Measurements from ENCODE around the gene AFG1L. TPM values are rescaled to one million over a fixed set of nuclear protein-coding genes. Genes with fewer than 3 reads are reported as not detected.
"Not testable (repeated sequence)": the region's sequence is repeated elsewhere in the genome, so short reads cannot be mapped to it uniquely, and the experiment has no call there.

Gene AFG1L
- total RNA-seq, 1 donor from 2014 or later, result 8.2 TPM

DNA sequence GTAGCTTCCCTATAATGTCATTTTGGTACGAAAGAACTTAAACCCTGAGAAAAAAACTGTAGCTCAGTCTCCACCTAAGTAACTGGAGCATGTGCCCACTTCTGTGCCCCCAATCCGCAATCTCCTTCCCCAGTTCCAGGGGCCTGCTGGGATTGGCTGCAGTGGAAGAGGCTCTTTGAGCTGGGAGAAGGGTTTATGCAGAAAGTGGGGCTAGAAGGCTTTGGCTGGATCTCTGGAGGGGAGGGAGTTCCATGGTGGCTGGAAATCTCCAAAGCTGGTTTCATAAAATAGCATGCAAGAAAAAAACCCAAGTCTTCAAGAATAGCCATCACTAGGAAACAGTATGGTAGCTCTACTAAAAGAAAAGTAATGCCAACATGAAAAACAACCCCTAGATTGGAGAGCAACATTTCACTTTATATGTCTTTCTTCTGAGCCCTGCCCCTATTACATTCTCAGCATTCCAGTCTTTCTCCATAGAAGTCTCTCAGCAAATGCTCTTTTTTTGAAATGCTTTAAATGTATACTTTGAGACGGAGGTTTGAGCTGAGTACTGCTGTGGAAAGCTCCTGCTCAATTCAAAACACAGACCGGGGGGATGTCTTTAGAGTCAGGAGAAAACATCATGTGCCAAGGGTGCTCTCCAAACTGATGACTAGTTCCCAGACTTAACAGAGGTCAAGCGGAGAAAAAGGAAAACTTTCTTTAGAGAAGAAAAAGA is 229.8 kb downstream of the AFG1L start:
- Mint-ChIP-seq H3K4me3 (no peak overlapping the region), H3K9me3 (no peaks in the 10 kb centered on the region), H3K4me1 (peaks cover 10% of the 10 kb centered on the region), H3K27me3 (ENCODE audit: low read depth) (no peaks in the 10 kb centered on the region), H3K36me3 (ENCODE audit: low read depth) (no peaks in the 10 kb centered on the region), H3K27ac (ENCODE audit: unreplicated experiment) (no peak overlapping the region)
- DNase-seq (ENCODE audit: low read depth, low spot score), result no peak
- TF ChIP-seq, protein P1, sequence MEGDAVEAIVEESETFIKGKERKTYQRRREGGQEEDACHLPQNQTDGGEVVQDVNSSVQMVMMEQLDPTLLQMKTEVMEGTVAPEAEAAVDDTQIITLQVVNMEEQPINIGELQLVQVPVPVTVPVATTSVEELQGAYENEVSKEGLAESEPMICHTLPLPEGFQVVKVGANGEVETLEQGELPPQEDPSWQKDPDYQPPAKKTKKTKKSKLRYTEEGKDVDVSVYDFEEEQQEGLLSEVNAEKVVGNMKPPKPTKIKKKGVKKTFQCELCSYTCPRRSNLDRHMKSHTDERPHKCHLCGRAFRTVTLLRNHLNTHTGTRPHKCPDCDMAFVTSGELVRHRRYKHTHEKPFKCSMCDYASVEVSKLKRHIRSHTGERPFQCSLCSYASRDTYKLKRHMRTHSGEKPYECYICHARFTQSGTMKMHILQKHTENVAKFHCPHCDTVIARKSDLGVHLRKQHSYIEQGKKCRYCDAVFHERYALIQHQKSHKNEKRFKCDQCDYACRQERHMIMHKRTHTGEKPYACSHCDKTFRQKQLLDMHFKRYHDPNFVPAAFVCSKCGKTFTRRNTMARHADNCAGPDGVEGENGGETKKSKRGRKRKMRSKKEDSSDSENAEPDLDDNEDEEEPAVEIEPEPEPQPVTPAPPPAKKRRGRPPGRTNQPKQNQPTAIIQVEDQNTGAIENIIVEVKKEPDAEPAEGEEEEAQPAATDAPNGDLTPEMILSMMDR (conservative IDR thresholded peaks at IDR 0.05), result no peak

DNA sequence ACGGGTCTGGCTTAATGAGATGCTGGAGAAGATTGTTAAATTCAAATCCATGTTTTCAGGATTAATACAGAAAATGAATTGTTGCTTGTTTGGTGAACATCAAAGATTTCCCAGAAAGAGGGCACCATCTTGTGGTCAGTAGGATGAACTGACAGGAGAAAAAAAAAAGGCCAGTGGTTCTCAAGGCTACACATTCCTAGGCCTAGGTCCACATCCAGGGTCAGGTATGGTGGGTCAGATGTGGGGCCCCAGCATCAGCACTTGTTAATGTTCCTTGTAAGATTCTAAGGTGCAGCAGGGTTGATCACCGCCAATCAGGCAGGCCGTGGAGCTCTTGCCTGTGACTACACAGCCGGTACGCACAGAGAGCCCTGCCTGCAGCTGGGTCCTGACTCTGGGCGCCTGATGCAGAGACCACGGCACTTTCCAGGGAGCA is 231.9 kb downstream of the AFG1L start:
- Mint-ChIP-seq H3K27me3 (ENCODE audit: low read depth) (no peaks in the 10 kb centered on the region), H3K36me3 (ENCODE audit: low read depth) (no peaks in the 10 kb centered on the region), H3K4me1 (peaks cover 10% of the 10 kb centered on the region), H3K9me3 (no peaks in the 10 kb centered on the region), H3K27ac (ENCODE audit: unreplicated experiment) (no peak overlapping the region), H3K4me3 (no peak overlapping the region)
- TF ChIP-seq, protein P1 (conservative IDR thresholded peaks at IDR 0.05), result peak; percentile 89
- no peak for DNase-seq (ENCODE audit: low read depth, low spot score)

DNA sequence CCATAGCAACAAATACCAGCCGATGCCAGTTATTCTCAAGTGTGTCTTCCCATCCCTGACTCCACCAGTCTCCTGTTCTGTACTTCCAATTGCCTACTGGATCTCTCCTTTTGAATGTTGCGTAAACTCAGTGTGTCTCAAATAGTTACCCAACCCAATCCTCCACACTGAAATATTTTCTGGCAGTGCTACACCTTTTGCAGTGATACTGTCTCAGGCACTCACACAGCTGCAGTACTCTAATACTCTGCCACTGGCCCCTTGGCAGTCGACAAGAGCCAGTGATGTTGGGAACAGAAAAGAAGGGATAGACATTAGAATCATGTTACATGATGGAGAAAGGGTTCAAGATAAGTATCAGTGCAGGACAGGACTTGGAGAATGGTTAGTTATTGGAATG is 234.0 kb downstream of the AFG1L start:
- no peak overlapping the region for H3K4me3 Mint-ChIP-seq
- peaks cover 10% of the 10 kb centered on the region for H3K4me1 Mint-ChIP-seq
- H3K36me3 Mint-ChIP-seq (ENCODE audit: low read depth), result no peaks in the 10 kb centered on the region
- no peak for DNase-seq (ENCODE audit: low read depth, low spot score)
- H3K9me3 Mint-ChIP-seq, result no peaks in the 10 kb centered on the region
- TF ChIP-seq, protein P1 (conservative IDR thresholded peaks at IDR 0.05), result no peak
- no peak overlapping the region for H3K27ac Mint-ChIP-seq (ENCODE audit: unreplicated experiment)
- H3K27me3 Mint-ChIP-seq (ENCODE audit: low read depth), result no peaks in the 10 kb centered on the region

DNA sequence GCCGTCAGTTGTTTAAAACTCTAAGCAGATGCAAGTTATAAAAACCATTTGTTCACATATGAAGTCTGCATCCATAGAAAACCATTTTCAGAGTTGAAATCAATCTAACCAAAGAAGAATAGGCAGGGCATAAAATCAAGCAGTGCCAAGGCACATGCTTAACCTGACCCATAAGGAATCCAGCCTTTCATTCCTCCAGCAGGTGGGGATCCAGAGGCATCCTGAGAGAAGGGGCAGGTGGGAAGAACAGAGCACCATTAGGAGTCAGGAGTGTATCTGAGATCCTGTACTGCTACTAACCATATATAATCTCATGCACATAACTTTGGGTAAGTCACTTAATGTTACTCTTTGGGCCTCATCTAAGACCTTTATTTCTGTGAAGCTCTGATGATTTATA is 236.5 kb downstream of the AFG1L start:
- Mint-ChIP-seq H3K27ac (ENCODE audit: unreplicated experiment) (no peak overlapping the region), H3K36me3 (ENCODE audit: low read depth) (no peaks in the 10 kb centered on the region), H3K4me1 (no peaks in the 10 kb centered on the region), H3K4me3 (no peak overlapping the region), H3K27me3 (ENCODE audit: low read depth) (peaks cover 2% of the 10 kb centered on the region), H3K9me3 (no peaks in the 10 kb centered on the region)
- TF ChIP-seq, protein P1 (conservative IDR thresholded peaks at IDR 0.05), result no peak
- DNase-seq (ENCODE audit: low read depth, low spot score), result no peak

DNA sequence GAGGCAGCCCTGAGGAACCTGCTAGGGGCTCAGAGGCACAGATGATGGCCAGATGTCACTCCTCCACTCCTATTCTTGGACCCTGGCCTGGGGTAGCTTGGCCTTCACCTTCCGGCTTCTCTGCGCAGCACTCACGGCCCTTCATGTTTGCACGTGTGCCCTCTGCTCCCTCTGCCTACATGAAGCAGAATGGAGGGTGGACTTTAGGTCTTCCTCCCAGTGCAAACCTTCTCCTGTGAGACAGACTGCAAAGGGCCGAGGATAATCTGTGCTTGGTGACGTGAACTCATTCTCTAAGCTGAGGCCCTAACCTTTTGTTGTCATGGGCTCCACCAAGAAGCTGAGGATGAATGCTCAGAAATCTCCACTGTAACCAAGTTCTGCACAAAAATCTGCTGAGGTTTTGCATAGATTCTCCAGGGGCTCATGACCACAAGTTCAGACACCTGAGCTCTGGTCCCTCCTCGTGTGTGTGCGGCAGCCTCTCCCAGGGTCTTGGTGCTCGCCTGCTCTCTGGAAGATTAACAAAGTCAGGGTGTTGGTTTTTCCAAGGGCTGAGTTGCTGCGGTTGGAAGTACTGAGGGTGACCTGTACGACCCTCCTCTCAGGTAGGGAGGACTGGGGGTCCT is 240.4 kb downstream of the AFG1L start:
- H3K4me1 Mint-ChIP-seq, result peaks cover 14% of the 10 kb centered on the region
- H3K9me3 Mint-ChIP-seq, result peaks cover 4% of the 10 kb centered on the region
- no peak for DNase-seq (ENCODE audit: low read depth, low spot score)
- no peak overlapping the region for H3K4me3 Mint-ChIP-seq
- TF ChIP-seq, protein P1 (conservative IDR thresholded peaks at IDR 0.05), result no peak
- H3K36me3 Mint-ChIP-seq (ENCODE audit: low read depth), result no peaks in the 10 kb centered on the region
- H3K27me3 Mint-ChIP-seq (ENCODE audit: low read depth), result peaks cover 2% of the 10 kb centered on the region
- peak overlapping the region; percentile 89 for H3K27ac Mint-ChIP-seq (ENCODE audit: unreplicated experiment)

DNA sequence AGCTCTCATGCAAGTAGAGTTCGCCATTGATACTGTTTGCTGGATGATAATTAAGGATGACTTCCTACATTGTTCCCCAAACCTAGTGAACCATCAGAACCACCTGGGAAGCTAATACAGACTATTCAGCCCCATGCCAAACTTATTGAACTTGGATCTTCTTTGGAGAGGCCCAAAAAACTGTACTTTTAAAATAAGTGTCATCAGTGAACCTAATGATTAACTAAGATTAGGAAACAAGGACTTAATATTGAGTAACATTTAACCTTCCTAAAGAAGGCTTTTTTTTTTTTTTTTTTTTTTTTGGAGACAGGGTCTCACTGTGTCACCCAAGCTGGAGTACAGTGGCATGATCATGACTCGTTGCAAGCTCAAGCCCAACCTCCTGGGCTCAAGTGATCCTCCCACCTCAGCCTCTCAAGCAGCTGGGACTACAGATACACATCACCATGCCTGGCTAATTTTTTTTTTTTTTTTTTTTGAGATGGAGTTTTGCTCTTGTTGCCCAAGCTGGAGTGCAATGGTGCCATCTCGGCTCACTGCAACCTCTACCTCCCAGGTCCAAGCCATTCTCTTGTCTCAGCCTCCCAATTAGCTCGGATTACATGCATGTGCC is 241.2 kb downstream of the AFG1L start:
- H3K9me3 Mint-ChIP-seq; H3K36me3 Mint-ChIP-seq (ENCODE audit: low read depth); H3K27me3 Mint-ChIP-seq (ENCODE audit: low read depth); H3K27ac Mint-ChIP-seq (ENCODE audit: unreplicated experiment); DNase-seq (ENCODE audit: low read depth, low spot score); H3K4me3 Mint-ChIP-seq: not testable (repeated sequence)
- peaks cover 14% of the 10 kb centered on the region for H3K4me1 Mint-ChIP-seq
